ENCODE measurements around the gene BMPER.

- TF ChIP-seq CTCF (IDR thresholded peaks at IDR 0.05) (no peak), POLR2A (IDR thresholded peaks at IDR 0.05; ENCODE audit: low read depth) (no peak), POLR2AphosphoS5 (IDR thresholded peaks at IDR 0.05) (no peak)
Measured at GRCh38 chr7:33873518-33873917, 31.8 kb upstream of the BMPER start.

All from esophagus muscularis mucosa (tissue), 3 donors.